Endodermal cell (in vitro differentiated cells): ENCODE results near the gene ST8SIA5. TPM values are rescaled to one million over a fixed set of nuclear protein-coding genes. Genes with fewer than 3 reads are reported as not detected.

Experiments used
- DNase-seq: peaks from one replicate; pipeline ENCODE4 v3.0.0-alpha.2; 2017
- H3K27ac ChIP-seq: 2 replicates; pipeline ENCODE4 v1.5.1; 2013; ENCODE audit warnings: mild to moderate bottlenecking, low read depth, low read length, moderate library complexity
- H3K27me3 ChIP-seq: 2 replicates; pipeline ENCODE4 v1.6.1; 2013; ENCODE audit warnings: mild to moderate bottlenecking, low read length, moderate library complexity; ENCODE audit not compliant: insufficient read depth, control insufficient read depth, poor library complexity, severe bottlenecking
- H3K36me3 ChIP-seq: 2 replicates; pipeline ENCODE4 v1.7.0; 2013; ENCODE audit warnings: mild to moderate bottlenecking, low read length, moderate library complexity; ENCODE audit not compliant: control insufficient read depth, insufficient read depth
- H3K4me1 ChIP-seq: one replicate; pipeline ENCODE4 v1.7.0; 2013; ENCODE audit warnings: low read length; ENCODE audit not compliant: control insufficient read depth, insufficient read depth
- H3K4me3 ChIP-seq: 2 replicates; pipeline ENCODE4 v1.5.1; 2013; ENCODE audit warnings: mild to moderate bottlenecking, low read length, moderate library complexity
- H3K9ac ChIP-seq: 2 replicates; pipeline ENCODE4 v1.6.1; 2013; ENCODE audit warnings: mild to moderate bottlenecking, low read length, moderate library complexity; ENCODE audit not compliant: poor library complexity, severe bottlenecking; ENCODE audit errors: extremely low read depth
- H3K9me3 ChIP-seq: 2 replicates; pipeline ENCODE4 v1.6.1; 2013; ENCODE audit warnings: mild to moderate bottlenecking, low read length, moderate library complexity; ENCODE audit not compliant: control insufficient read depth
- H3K27ac Mint-ChIP-seq: 2 replicates; pipeline ENCODE4 v1.8.0; 2020; ENCODE audit warnings: mixed read lengths
- H3K27me3 Mint-ChIP-seq: 2 replicates; pipeline ENCODE4 v1.8.0; 2021; ENCODE audit warnings: mild to moderate bottlenecking, mixed read lengths; ENCODE audit not compliant: insufficient read depth
- H3K36me3 Mint-ChIP-seq: 2 replicates; pipeline ENCODE4 v1.8.0; 2020; ENCODE audit warnings: low read depth, mixed read lengths
- H3K4me1 Mint-ChIP-seq: 2 replicates; pipeline ENCODE4 v1.8.0; 2020; ENCODE audit warnings: mixed read lengths
- H3K4me3 Mint-ChIP-seq: 2 replicates; pipeline ENCODE4 v1.8.0; 2020; ENCODE audit warnings: mild to moderate bottlenecking, moderate library complexity, mixed read lengths
- H3K9me3 Mint-ChIP-seq: 2 replicates; pipeline ENCODE4 v1.8.0; 2020; ENCODE audit warnings: mild to moderate bottlenecking, mixed read lengths
- WGBS, 2 experiments: methylation state at CpG; one replicate each; pipeline versions ENCODE4 v1.1.5 to v1.1.7; 2013; ENCODE audit warnings: missing lambda C conversion rate in 2 of 2, mixed read lengths in 1 of 2; ENCODE audit not compliant: insufficient coverage in 1 of 2, insufficient read length in 1 of 2; 5-methylcytosine and 5-hydroxymethylcytosine counted together
- total RNA-seq, 2 donors: library from RNA; stranded (reverse); fragmentation: NEBNext Ultra II Directional in 1 of 2; extraction: Animal tissue kit (Norgen Biotek cat#: 25700) in 1 of 2; gene quantifications; 2 replicates in 1 of 2; 3 replicates in 1 of 2; pipeline ENCODE4 v1.2.1, GENCODE V29; 2021
- TF ChIP-seq, protein P1 (sequence below): fragments of 200-600 bp; sonication (generic); conservative IDR thresholded peaks from 2 replicates; pipeline ENCODE4 v1.5.0; 2021; ENCODE audit warnings: antibody characterized with exemption, mild to moderate bottlenecking

Gene ST8SIA5
- total RNA-seq, 2 donors from 2014 or later = 0.24 to 0.73 TPM

GRCh38 chr18:46740046-46740445, 16.8 kb downstream of the ST8SIA5 start:
- no peaks in the 10 kb centered on the region for H3K4me1 ChIP-seq
- H3K9me3 ChIP-seq = no peaks in the 10 kb centered on the region
- Mint-ChIP-seq H3K36me3 (no peaks in the 10 kb centered on the region), H3K9me3 (peaks cover 8% of the 10 kb centered on the region), H3K27ac (no peak overlapping the region), H3K27me3 (peaks cover 19% of the 10 kb centered on the region), H3K4me3 (no peak overlapping the region), H3K4me1 (no peaks in the 10 kb centered on the region)
- H3K4me3 ChIP-seq = no peak overlapping the region
- no peaks in the 10 kb centered on the region for H3K36me3 ChIP-seq
- H3K27ac ChIP-seq = no peak overlapping the region
- TF ChIP-seq, protein P1, sequence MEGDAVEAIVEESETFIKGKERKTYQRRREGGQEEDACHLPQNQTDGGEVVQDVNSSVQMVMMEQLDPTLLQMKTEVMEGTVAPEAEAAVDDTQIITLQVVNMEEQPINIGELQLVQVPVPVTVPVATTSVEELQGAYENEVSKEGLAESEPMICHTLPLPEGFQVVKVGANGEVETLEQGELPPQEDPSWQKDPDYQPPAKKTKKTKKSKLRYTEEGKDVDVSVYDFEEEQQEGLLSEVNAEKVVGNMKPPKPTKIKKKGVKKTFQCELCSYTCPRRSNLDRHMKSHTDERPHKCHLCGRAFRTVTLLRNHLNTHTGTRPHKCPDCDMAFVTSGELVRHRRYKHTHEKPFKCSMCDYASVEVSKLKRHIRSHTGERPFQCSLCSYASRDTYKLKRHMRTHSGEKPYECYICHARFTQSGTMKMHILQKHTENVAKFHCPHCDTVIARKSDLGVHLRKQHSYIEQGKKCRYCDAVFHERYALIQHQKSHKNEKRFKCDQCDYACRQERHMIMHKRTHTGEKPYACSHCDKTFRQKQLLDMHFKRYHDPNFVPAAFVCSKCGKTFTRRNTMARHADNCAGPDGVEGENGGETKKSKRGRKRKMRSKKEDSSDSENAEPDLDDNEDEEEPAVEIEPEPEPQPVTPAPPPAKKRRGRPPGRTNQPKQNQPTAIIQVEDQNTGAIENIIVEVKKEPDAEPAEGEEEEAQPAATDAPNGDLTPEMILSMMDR = no peak
- H3K27me3 ChIP-seq = no peaks in the 10 kb centered on the region
- no peak overlapping the region for H3K9ac ChIP-seq
- DNase-seq = no peak
- 83% methylated on average over 2 of the region's 2 CpGs; no CpG with 5 or more reads in 1 of the 2 experiments for WGBS, 2 experiments

- Histone ChIP-seq H3K36me3 (no peaks in the 10 kb centered on the region), H3K9ac (no peak overlapping the region), H3K27me3 (no peaks in the 10 kb centered on the region), H3K4me3 (no peak overlapping the region), H3K4me1 (no peaks in the 10 kb centered on the region), H3K27ac (no peak overlapping the region), H3K9me3 (no peaks in the 10 kb centered on the region)
- Mint-ChIP-seq H3K36me3 (no peaks in the 10 kb centered on the region), H3K27me3 (peaks cover 7% of the 10 kb centered on the region), H3K4me1 (no peaks in the 10 kb centered on the region), H3K27ac (no peak overlapping the region), H3K4me3 (no peak overlapping the region), H3K9me3 (peaks cover 8% of the 10 kb centered on the region)
- WGBS, 2 experiments = 84 to 89% methylated on average over 5 to 7 of the region's 7 CpGs
- no peak for DNase-seq
- TF ChIP-seq, protein P1 = no peak
Observed at GRCh38 chr18:46738491-46738890, 18.4 kb downstream of the ST8SIA5 start.

- H3K27me3 Mint-ChIP-seq = no peaks in the 10 kb centered on the region
- WGBS, 2 experiments = 87% methylated on average over 4 of the region's 4 CpGs; no CpG with 5 or more reads in 1 of the 2 experiments
- Histone ChIP-seq H3K4me1 (no peaks in the 10 kb centered on the region), H3K9me3 (no peaks in the 10 kb centered on the region), H3K27ac (no peak overlapping the region), H3K27me3 (no peaks in the 10 kb centered on the region), H3K9ac (no peak overlapping the region), H3K36me3 (no peaks in the 10 kb centered on the region), H3K4me3 (no peak overlapping the region)
- H3K36me3 Mint-ChIP-seq = no peaks in the 10 kb centered on the region
- H3K4me3 Mint-ChIP-seq = no peak overlapping the region
- H3K27ac Mint-ChIP-seq = no peak overlapping the region
- no peak for DNase-seq
- H3K4me1 Mint-ChIP-seq = no peaks in the 10 kb centered on the region
- TF ChIP-seq, protein P1 = no peak
- peaks cover 4% of the 10 kb centered on the region for H3K9me3 Mint-ChIP-seq
Observed at GRCh38 chr18:46736736-46737135, 20.1 kb downstream of the ST8SIA5 start.
